SKM-1 treated with dmso at 0.1 percent for 144 hours (cell line): ENCODE data around the gene MGAT5.
"Not testable (repeated sequence)": the region's sequence is repeated elsewhere in the genome, so short reads cannot be mapped to it uniquely, and the experiment has no call there.

Source experiments
- DNase-seq: peaks from one replicate; lab custom pipeline; 2025; ENCODE audit not compliant: unreplicated experiment; lab: John Stamatoyannopoulos, UW

Gene MGAT5

GRCh38 chr2:134461511-134461910, 207.6 kb downstream of the MGAT5 start:
- DNase-seq = no peak

GRCh38 chr2:134462275-134462674, 208.4 kb downstream of the MGAT5 start:
- DNase-seq = no peak

- no peak for DNase-seq
Measured at GRCh38 chr2:134462791-134463698, 209.2 kb downstream of the MGAT5 start.

- no peak for DNase-seq
Measured at GRCh38 chr2:134463699-134464022, 209.8 kb downstream of the MGAT5 start.

DNA sequence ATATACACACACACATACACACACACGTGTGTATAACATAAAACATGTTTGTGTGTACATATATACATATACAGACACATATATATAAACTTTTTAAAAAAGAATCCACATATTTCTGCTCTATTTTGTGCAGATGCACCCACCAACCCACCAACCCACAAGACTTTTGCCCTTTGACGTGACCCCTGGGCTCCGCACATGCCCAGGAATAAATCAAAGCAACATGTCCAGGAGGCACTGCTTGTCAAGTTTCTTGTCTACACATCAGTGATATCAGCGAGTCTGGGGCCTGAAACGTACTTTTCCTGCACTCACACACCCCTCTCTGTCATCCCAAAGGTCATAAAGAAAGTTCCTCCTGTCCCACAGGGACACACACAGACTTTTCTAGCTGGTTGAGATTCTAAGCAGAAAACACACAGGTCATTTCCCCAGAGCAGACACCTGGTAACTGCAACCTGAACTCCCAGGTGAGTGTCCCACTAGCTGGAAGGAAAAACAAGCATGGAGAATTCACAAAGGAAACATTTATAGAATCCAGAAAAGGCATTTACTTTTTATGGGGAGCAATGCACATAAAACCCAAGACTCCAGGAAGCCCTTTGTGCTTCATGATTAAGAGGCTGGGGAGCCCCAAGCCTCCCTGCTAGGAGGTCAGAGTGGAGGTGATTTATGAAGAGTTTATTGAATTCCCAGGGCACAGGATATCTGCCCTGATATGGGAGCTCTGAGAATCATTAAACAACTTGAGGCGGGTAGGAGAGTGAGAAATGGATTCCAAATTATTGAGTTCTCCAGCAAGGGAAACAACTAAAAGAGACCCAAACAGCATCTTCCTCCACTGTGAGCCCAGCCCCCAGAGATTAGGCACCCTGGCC, 211.6 kb downstream of the MGAT5 start:
- no peak for DNase-seq

DNA sequence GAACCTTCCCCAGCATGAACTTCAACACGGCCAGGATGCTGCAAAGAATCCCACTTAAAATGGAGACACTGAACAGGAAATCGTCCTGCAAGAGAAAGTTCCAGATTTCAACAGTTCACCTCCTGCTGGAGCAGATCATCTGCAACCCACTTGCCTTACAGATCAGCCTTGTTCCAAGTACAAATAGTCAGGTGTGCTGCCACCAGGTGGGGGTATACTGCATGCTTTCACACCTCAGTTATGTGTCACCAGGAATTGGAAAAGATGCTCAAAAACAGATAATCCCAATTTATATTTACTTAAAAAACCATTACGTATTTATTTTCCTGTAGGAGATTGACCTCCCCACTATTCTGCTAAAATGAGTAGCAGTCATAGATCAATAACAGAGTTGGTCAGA, 212.3 kb downstream of the MGAT5 start:
- no peak for DNase-seq

DNA sequence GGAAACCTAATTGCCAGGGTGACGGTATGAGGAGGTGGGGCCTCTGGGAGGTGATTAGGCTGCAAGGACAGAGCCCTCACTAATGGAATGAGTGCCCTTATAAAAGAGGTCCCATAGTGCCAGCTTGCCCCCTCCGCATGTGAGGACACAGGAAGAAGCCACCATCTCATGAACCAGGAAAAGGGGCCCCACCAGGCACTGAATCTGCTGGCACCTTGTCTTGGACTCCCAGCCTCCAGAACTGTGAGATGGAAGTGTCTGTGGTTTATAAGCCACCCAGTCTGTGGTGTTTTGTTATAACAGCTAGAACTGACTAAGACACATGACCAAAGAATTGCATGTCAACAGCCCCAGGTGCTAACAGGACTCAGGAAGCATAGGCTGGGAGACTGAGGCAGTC, 214.3 kb downstream of the MGAT5 start:
- no peak for DNase-seq

GRCh38 chr2:134468776-134469175, 214.9 kb downstream of the MGAT5 start:
- DNase-seq = no peak

GRCh38 chr2:134469516-134470115, 215.7 kb downstream of the MGAT5 start:
- no peak for DNase-seq

DNA sequence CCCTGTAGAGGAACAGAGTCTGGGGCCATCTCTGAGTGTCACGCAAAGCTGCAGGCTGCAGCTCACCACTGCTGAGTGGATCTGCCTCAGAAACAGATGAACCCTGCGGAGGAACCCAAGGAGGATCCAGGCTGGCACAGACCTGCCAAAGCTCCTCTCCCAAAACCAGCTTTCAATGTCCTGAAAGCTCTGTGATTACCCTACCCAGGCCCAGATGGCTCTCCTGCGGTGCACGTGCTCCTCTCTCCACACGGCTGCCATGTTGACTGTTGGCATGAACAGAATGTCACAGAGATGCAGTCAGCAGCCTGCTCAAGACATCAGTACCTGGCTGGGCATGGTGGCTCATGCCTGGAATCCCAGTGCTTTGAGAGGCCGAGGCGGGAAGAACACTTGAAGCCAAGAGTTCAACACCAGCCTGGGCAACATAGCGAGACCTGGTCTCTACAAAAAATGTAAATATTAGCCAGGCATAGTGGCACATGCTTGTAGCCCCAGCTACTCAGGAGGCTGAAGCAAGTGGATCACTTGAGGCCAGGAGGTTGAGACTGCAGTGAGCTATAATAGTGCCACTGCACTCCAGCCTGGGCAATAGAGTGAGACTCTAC, 216.8 kb downstream of the MGAT5 start:
- no peak for DNase-seq

DNA sequence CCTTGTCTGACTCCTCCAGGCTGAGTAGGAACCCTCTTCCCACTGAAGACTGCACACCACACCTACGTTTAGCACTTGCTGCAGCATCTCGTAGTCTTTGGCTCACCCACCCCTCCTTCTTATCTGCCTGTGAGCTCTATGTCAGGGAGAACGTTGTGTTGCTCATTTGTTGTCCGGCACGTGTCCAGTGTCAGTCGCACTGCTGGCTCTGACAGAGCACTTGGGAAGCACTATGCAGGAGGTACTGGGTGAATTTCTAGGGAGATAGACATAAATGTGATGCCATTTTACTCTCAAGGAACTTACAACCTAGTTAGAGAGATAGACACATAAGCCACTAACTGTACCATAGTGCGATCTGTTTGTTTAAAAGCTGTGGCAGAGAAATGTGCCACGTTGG, 223.1 kb downstream of the MGAT5 start:
- DNase-seq = not testable (repeated sequence)

GRCh38 chr2:134479696-134480330, 225.9 kb downstream of the MGAT5 start:
- no peak for DNase-seq

- no peak for DNase-seq
Measured at GRCh38 chr2:134482131-134482723, 228.4 kb downstream of the MGAT5 start.

DNA sequence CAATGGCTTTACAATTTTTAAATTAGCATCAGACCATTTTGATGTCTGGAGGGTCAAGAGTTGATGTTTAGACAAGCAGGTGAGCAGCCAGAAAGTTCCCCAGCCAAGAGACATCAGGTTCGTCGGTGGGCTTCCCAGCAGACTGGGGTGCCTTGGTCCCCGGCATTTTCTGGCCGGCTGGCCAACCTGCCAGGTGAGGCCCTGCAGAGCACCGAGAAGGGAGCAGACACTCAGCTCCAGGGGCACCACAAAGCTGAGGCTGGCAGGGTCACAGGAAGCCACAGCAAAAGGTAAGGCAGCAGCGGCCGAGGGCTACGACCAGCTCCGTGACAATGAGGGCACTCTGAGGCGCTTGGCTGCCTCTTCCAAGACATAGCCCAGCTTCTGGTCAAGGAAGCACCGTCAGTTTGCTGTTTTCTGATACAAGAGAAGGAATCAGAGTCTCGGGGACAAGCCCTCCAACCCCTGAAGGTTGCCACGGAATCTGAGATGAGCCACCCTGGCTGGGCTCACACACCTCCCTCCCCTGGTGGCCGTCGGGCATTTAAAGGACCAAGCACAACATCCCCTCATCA, 229.0 kb downstream of the MGAT5 start:
- DNase-seq = no peak

GRCh38 chr2:134489732-134490384, 236.0 kb downstream of the MGAT5 start:
- no peak for DNase-seq

- no peak for DNase-seq
Measured at GRCh38 chr2:134490559-134490958, 236.7 kb downstream of the MGAT5 start.

DNA sequence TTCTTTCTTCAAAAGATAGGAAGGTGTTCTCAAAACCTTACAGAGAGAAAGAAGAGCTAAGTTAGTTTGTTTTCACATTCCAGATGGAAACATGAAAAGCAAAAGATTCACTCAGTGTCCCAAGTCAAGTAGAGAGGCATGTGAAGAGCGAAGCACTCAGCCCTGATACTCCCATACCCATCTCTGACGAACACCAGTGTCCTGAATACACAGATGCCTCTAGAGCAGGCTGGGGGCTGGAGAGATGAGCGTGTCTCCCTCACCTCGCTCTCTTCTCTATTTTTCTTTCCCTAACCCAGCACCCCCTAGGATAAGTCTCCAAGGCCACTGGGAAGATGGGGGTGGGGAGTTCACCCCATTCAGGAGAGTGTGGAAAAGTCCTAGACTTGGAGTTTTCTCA, 237.2 kb downstream of the MGAT5 start:
- no peak for DNase-seq

- DNase-seq = no peak
Measured at GRCh38 chr2:134491771-134492441, 238.0 kb downstream of the MGAT5 start.

GRCh38 chr2:134493797-134494196, 239.9 kb downstream of the MGAT5 start:
- no peak for DNase-seq
